HepG2 (cell line): ENCODE measurements around the gene CDH13. TPM values are rescaled to one million over a fixed set of nuclear protein-coding genes. Genes with fewer than 3 reads are reported as not detected.

ENCODE experiments used
- ADNP ChIP-seq: sonication (generic); formaldehyde crosslinking; IDR thresholded peaks from 2 replicates; pipeline ENCODE4 v1.4.0; 2020; ENCODE audit warnings: missing genetic modification reagents
- EED ChIP-seq: sonication (generic); formaldehyde crosslinking; IDR thresholded peaks from 2 replicates; pipeline ENCODE4 v1.5.0; 2020; ENCODE audit warnings: mild to moderate bottlenecking, missing genetic modification reagents
- HMG20A ChIP-seq: IDR thresholded peaks from 2 replicates; pipeline ENCODE4 v1.6.1; 2016; ENCODE audit warnings: borderline replicate concordance
- KDM2A ChIP-seq: sonication (generic); formaldehyde crosslinking; IDR thresholded peaks from 2 replicates; pipeline ENCODE4 v1.4.0; 2020; ENCODE audit warnings: low read depth, missing genetic modification reagents, borderline replicate concordance
- POLR2A ChIP-seq, 2 experiments: IDR thresholded peaks; 2 replicates each; pipeline ENCODE4 v1.6.1; 2011; ENCODE audit warnings: low read depth in 2 of 2, low read length in 2 of 2, mild to moderate bottlenecking in 1 of 2, moderate library complexity in 1 of 2; ENCODE audit not compliant: insufficient read depth in 1 of 2
- SRSF1 ChIP-seq: fragments of 200-400 bp; formaldehyde crosslinking; optimal IDR thresholded peaks from 2 replicates; pipeline ENCODE3; 2017; ENCODE audit warnings: mild to moderate bottlenecking, low read depth, low read length, moderate library complexity
- U2AF1 ChIP-seq: fragments of 200-400 bp; formaldehyde crosslinking; optimal IDR thresholded peaks from 2 replicates; pipeline ENCODE3; 2017; ENCODE audit warnings: mild to moderate bottlenecking, low read depth, low read length
- ZNF350 ChIP-seq: sonication (generic); formaldehyde crosslinking; IDR thresholded peaks from 2 replicates; pipeline ENCODE4 v1.4.0; 2020; ENCODE audit warnings: mild to moderate bottlenecking, low read depth, missing genetic modification reagents, borderline replicate concordance
- ZNF557 ChIP-seq: sonication (generic); formaldehyde crosslinking; IDR thresholded peaks from 2 replicates; pipeline ENCODE4 v1.4.0; 2020; ENCODE audit warnings: missing genetic modification reagents
- ZNF761 ChIP-seq: sonication (generic); formaldehyde crosslinking; conservative IDR thresholded peaks from 2 replicates; pipeline ENCODE4 v1.4.0; 2020; ENCODE audit warnings: mild to moderate bottlenecking, missing genetic modification reagents
- ZNF768 ChIP-seq: sonication (generic); formaldehyde crosslinking; IDR thresholded peaks from 2 replicates; pipeline ENCODE4 v1.4.0; 2020; ENCODE audit warnings: missing genetic modification reagents
- ZNF878 ChIP-seq: sonication (generic); formaldehyde crosslinking; IDR thresholded peaks from 2 replicates; pipeline ENCODE4 v1.8.1; 2023; ENCODE audit warnings: mild to moderate bottlenecking, missing genetic modification reagents, moderate library complexity
- polyA plus RNA-seq, 8 experiments: library from polyadenylated mRNA; depleted of rRNA in 3 of 8; stranded (reverse) in 7 of 8; unstranded in 1 of 8; fragments of >200 nt; fragmentation: Illumina TruSeq in 4 of 8; extraction: Trizol in 4 of 8; gene quantifications; 2 replicates each; pipeline versions ENCODE4 v1.2.1 to v1.2.3, GENCODE V29; 2011 to 2016; ENCODE audit warnings: low read depth in 4 of 8, missing spikeins in 1 of 8, mixed read lengths in 1 of 8; ENCODE audit not compliant: insufficient read depth in 1 of 8
- total RNA-seq, 5 experiments: library from RNA; depleted of rRNA; stranded (reverse); fragments of >200 nt; fragmentation: Illumina TruSeq; extraction: Trizol; gene quantifications; 2 replicates each; pipeline ENCODE4 v1.2.3, GENCODE V29; 2016; ENCODE audit warnings: low read depth in 1 of 5
- TF ChIP-seq, protein P1 (sequence below): sonication (generic); formaldehyde crosslinking; IDR thresholded peaks from 2 replicates; pipeline ENCODE4 v1.4.0; 2020; ENCODE audit warnings: missing genetic modification reagents, borderline replicate concordance
- TF ChIP-seq, protein P2 (sequence below): sonication (generic); formaldehyde crosslinking; IDR thresholded peaks from 2 replicates; pipeline ENCODE4 v1.5.1; 2020; ENCODE audit warnings: mild to moderate bottlenecking, missing genetic modification reagents, borderline replicate concordance
- TF ChIP-seq, protein P3 (sequence below): sonication (generic); formaldehyde crosslinking; IDR thresholded peaks from 2 replicates; pipeline ENCODE4 v1.4.0; 2020; ENCODE audit warnings: mild to moderate bottlenecking, low read depth, missing genetic modification reagents
- TF ChIP-seq, protein P4 (sequence below): IDR thresholded peaks from 2 replicates; pipeline ENCODE4 v1.6.1; 2012; ENCODE audit warnings: low read depth, low read length, improper control_type of control experiment
- TF ChIP-seq, protein P5 (sequence below): sonication (generic); formaldehyde crosslinking; IDR thresholded peaks from 2 replicates; pipeline ENCODE4 v1.8.1; 2022; ENCODE audit warnings: low read depth, mild to moderate bottlenecking, missing genetic modification reagents

CDH13 gene
- total and polyA plus RNA-seq, 2 of the 13 experiments (the other 11 are each of a cell fraction or from before 2014, with no cell fraction given): not detected

DNA sequence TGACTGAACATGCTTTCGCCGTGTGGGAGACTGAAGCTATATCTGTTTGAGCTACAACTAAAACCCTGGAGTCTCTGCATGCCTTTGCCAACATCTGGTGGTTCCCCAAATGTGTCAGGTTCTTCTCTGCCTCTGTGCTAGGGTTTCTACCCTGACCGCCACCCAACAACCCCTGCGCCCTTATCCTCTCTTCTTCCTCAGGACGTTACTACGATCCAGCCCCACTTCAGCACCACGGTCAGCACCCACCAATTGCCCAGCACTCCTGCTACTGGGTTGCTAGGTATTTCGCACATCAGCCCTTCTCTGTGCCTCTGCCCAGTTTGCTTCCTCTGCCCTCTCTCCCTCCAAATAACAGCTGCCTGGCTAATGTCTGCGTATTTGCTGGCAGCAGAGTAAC is 1074.7 kb downstream of the CDH13 start (continued):
- TF ChIP-seq, protein P1, sequence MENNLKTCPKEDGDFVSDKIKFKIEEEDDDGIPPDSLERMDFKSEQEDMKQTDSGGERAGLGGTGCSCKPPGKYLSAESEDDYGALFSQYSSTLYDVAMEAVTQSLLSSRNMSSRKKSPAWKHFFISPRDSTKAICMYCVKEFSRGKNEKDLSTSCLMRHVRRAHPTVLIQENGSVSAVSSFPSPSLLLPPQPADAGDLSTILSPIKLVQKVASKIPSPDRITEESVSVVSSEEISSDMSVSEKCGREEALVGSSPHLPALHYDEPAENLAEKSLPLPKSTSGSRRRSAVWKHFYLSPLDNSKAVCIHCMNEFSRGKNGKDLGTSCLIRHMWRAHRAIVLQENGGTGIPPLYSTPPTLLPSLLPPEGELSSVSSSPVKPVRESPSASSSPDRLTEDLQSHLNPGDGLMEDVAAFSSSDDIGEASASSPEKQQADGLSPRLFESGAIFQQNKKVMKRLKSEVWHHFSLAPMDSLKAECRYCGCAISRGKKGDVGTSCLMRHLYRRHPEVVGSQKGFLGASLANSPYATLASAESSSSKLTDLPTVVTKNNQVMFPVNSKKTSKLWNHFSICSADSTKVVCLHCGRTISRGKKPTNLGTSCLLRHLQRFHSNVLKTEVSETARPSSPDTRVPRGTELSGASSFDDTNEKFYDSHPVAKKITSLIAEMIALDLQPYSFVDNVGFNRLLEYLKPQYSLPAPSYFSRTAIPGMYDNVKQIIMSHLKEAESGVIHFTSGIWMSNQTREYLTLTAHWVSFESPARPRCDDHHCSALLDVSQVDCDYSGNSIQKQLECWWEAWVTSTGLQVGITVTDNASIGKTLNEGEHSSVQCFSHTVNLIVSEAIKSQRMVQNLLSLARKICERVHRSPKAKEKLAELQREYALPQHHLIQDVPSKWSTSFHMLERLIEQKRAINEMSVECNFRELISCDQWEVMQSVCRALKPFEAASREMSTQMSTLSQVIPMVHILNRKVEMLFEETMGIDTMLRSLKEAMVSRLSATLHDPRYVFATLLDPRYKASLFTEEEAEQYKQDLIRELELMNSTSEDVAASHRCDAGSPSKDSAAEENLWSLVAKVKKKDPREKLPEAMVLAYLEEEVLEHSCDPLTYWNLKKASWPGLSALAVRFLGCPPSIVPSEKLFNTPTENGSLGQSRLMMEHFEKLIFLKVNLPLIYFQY (CRISPR knock-in tag): 0 out of 2 replicates have a peak, but pooled peaks have one; percentile 40
- TF ChIP-seq ZNF768 (CRISPR knock-in tag): no peak
- TF ChIP-seq, protein P2, sequence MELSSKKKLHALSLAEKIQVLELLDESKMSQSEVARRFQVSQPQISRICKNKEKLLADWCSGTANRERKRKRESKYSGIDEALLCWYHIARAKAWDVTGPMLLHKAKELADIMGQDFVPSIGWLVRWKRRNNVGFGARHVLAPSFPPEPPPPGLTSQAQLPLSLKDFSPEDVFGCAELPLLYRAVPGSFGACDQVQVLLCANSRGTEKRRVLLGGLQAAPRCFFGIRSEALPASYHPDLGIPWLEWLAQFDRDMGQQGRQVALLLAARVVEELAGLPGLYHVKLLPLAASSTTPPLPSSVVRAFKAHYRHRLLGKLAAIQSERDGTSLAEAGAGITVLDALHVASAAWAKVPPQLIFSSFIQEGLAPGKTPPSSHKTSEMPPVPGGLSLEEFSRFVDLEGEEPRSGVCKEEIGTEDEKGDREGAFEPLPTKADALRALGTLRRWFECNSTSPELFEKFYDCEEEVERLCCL (CRISPR knock-in tag): no peak
- TF ChIP-seq ZNF878 (CRISPR knock-in tag): no peak
- TF ChIP-seq, protein P3, sequence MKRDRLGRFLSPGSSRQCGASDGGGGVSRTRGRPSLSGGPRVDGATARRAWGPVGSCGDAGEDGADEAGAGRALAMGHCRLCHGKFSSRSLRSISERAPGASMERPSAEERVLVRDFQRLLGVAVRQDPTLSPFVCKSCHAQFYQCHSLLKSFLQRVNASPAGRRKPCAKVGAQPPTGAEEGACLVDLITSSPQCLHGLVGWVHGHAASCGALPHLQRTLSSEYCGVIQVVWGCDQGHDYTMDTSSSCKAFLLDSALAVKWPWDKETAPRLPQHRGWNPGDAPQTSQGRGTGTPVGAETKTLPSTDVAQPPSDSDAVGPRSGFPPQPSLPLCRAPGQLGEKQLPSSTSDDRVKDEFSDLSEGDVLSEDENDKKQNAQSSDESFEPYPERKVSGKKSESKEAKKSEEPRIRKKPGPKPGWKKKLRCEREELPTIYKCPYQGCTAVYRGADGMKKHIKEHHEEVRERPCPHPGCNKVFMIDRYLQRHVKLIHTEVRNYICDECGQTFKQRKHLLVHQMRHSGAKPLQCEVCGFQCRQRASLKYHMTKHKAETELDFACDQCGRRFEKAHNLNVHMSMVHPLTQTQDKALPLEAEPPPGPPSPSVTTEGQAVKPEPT (CRISPR knock-in tag): no peak
- TF ChIP-seq, protein P4, sequence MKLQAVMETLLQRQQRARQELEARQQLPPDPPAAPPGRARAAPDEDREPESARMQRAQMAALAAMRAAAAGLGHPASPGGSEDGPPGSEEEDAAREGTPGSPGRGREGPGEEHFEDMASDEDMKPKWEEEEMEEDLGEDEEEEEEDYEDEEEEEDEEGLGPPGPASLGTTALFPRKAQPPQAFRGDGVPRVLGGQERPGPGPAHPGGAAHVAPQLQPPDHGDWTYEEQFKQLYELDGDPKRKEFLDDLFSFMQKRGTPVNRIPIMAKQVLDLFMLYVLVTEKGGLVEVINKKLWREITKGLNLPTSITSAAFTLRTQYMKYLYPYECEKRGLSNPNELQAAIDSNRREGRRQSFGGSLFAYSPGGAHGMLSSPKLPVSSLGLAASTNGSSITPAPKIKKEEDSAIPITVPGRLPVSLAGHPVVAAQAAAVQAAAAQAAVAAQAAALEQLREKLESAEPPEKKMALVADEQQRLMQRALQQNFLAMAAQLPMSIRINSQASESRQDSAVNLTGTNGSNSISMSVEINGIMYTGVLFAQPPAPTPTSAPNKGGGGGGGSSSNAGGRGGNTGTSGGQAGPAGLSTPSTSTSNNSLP: no peak
- TF ChIP-seq, protein P5, sequence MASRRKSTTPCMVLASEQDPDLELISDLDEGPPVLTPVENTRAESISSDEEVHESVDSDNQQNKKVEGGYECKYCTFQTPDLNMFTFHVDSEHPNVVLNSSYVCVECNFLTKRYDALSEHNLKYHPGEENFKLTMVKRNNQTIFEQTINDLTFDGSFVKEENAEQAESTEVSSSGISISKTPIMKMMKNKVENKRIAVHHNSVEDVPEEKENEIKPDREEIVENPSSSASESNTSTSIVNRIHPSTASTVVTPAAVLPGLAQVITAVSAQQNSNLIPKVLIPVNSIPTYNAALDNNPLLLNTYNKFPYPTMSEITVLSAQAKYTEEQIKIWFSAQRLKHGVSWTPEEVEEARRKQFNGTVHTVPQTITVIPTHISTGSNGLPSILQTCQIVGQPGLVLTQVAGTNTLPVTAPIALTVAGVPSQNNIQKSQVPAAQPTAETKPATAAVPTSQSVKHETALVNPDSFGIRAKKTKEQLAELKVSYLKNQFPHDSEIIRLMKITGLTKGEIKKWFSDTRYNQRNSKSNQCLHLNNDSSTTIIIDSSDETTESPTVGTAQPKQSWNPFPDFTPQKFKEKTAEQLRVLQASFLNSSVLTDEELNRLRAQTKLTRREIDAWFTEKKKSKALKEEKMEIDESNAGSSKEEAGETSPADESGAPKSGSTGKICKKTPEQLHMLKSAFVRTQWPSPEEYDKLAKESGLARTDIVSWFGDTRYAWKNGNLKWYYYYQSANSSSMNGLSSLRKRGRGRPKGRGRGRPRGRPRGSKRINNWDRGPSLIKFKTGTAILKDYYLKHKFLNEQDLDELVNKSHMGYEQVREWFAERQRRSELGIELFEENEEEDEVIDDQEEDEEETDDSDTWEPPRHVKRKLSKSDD (CRISPR knock-in tag): no peak
- no peak for TF ChIP-seq U2AF1
- no peak for TF ChIP-seq ZNF761 (CRISPR knock-in tag)
- no peak for TF ChIP-seq ZNF350
- TF ChIP-seq EED (CRISPR knock-in tag): no peak
- TF ChIP-seq HMG20A (CRISPR knock-in tag): no peak
- TF ChIP-seq POLR2A (IDR thresholded peaks at IDR 0.05; ENCODE audit: insufficient read depth in 1 of 2, low read depth in 2 of 2, low read length in 2 of 2): no peak
- TF ChIP-seq SRSF1: no peak
- TF ChIP-seq ADNP (CRISPR knock-in tag): no peak
- TF ChIP-seq ZNF557 (CRISPR knock-in tag): peak; percentile 82; the same call in 1 of the 2 replicates
- no peak for TF ChIP-seq KDM2A (CRISPR knock-in tag)
